ENCODE measurements around the gene WASHC4.

Gene WASHC4

GRCh38 chr12:105218434-105218833 is 110.9 kb downstream of the WASHC4 start:
- H3K4me3 Mint-ChIP-seq = no peak overlapping the region
- H3K4me1 Mint-ChIP-seq = peaks cover 6% of the 10 kb centered on the region
- no peaks in the 10 kb centered on the region for H3K27me3 Mint-ChIP-seq
- peaks cover 50% of the 10 kb centered on the region for H3K36me3 Mint-ChIP-seq
- DNase-seq (ENCODE audit: low spot score in 2 of 2) (no peak), ATAC-seq (ENCODE audit: low read depth) (no peak)
- no peak overlapping the region for H3K27ac Mint-ChIP-seq
- no peaks in the 10 kb centered on the region for H3K9me3 Mint-ChIP-seq

Data from memory B cell (primary cell).